HepG2 (cell line): ENCODE measurements around the gene KRTAP10-8. TPM values are rescaled to one million over a fixed set of nuclear protein-coding genes. Genes with fewer than 3 reads are reported as not detected.

Experiments used
- ATAC-seq: fragments of 200-7000 bp; cut with Tn5 transposase; 3 replicates; pipeline ENCODE4 v1.9.1; 2020; ENCODE audit warnings: mild to moderate bottlenecking, moderate library complexity
- BruUV-seq: library from RNA; stranded (reverse); fragments of 400-500 nt; replicated peaks from 2 replicates; lab custom pipeline; 2021; lab: Mats Ljungman, UMichigan
- CTCF ChIA-PET: fragments of 300-600 bp; formaldehyde crosslinking; extraction: SDS; loops from one replicate; lab custom pipeline; 2021; ENCODE audit warnings: low total read pairs, inconsistent platforms, low intra/inter-chr PET ratio; lab: Yijun Ruan, JAX
- POLR2A ChIA-PET: fragments of 350-600 bp; sonication (Branson Sonifier 250); formaldehyde crosslinking; loops from one replicate; lab custom pipeline; 2020; ENCODE audit warnings: antibody characterized with exemption, inconsistent platforms; lab: Yijun Ruan, JAX
- DNase-seq: peaks from one replicate; pipeline ENCODE4 v3.0.0-alpha.2; 2015; ENCODE audit warnings: low spot score
- FAIRE-seq: peaks from 3 replicates; lab custom pipeline; 2011; peaks lifted over from hg19 to GRCh38; lab: Jason Lieb, UNC
- H2AFZ ChIP-seq: one replicate; pipeline ENCODE4 v1.6.1; 2011; ENCODE audit warnings: low read length, inconsistent platforms
- H3K27ac ChIP-seq: fragments of 300-600 bp; 3 replicates; pipeline ENCODE4 v1.8.0; 2011; ENCODE audit warnings: mixed run types, mild to moderate bottlenecking, mixed read lengths, low read length, inconsistent platforms; ENCODE audit not compliant: insufficient read depth; ENCODE audit errors: extremely low read length
- H3K27me3 ChIP-seq, 2 experiments: fragments of 200-600 bp in 1 of 2; 2 replicates in 1 of 2; 3 replicates in 1 of 2; pipeline versions ENCODE4 v1.6.0 to v1.8.0; 2011; ENCODE audit warnings: low read length in 2 of 2, mild to moderate bottlenecking in 2 of 2, moderate library complexity in 2 of 2, inconsistent platforms in 1 of 2; ENCODE audit not compliant: insufficient read depth in 2 of 2, control insufficient read depth in 1 of 2
- H3K36me3 ChIP-seq, 2 experiments: fragments of 200-600 bp in 1 of 2; replicated peaks in 1 of 2; 2 replicates in 1 of 2; 3 replicates in 1 of 2; pipeline versions ENCODE4 v1.5.1 to v1.8.0; 2011; ENCODE audit warnings: low read length in 2 of 2, inconsistent platforms in 1 of 2; ENCODE audit not compliant: insufficient read depth in 2 of 2, control insufficient read depth in 1 of 2
- H3K4me1 ChIP-seq: 2 replicates; pipeline ENCODE4 v1.5.1; 2012; ENCODE audit warnings: low read length, inconsistent platforms; ENCODE audit not compliant: insufficient read depth
- H3K4me2 ChIP-seq: 2 replicates; pipeline ENCODE4 v1.6.0; 2011; ENCODE audit warnings: low read depth, low read length, inconsistent platforms
- H3K4me3 ChIP-seq, 3 experiments: fragments of 200-600 bp in 1 of 3; sonication (generic), shearing (Covaris generic) in 1 of 3; replicated peaks in 1 of 3; 2 replicates each; pipeline ENCODE4 v1.5.1; 2011 to 2016; ENCODE audit warnings: low read length in 3 of 3, inconsistent platforms in 2 of 3, low read depth in 2 of 3, mild to moderate bottlenecking in 2 of 3, control low read depth in 1 of 3, mixed read lengths in 1 of 3; ENCODE audit not compliant: insufficient read depth in 1 of 3
- H3K79me2 ChIP-seq: one replicate; pipeline ENCODE4 v1.6.1; 2011; ENCODE audit warnings: low read length, inconsistent platforms; ENCODE audit not compliant: insufficient read depth
- H3K9ac ChIP-seq: 2 replicates; pipeline ENCODE4 v1.6.0; 2011; ENCODE audit warnings: mild to moderate bottlenecking, low read depth, low read length, inconsistent platforms; ENCODE audit not compliant: insufficient read depth
- H3K9me3 ChIP-seq: 2 replicates; pipeline ENCODE4 v1.5.1; 2012; ENCODE audit warnings: mild to moderate bottlenecking, low read length
- H4K20me1 ChIP-seq: 2 replicates; pipeline ENCODE4 v1.6.0; 2011; ENCODE audit warnings: inconsistent platforms, mild to moderate bottlenecking, low read length, moderate library complexity; ENCODE audit not compliant: insufficient read depth
- CBX2 ChIP-seq, 2 experiments: fragments of 200-600 bp in 1 of 2; sonication (generic); formaldehyde crosslinking in 1 of 2; IDR thresholded peaks; 2 replicates each; pipeline versions ENCODE4 v1.7.0 to v1.8.1; 2018 to 2022; ENCODE audit warnings: low read depth in 2 of 2, low read length in 1 of 2, mild to moderate bottlenecking in 1 of 2, missing genetic modification reagents in 1 of 2
- FOXA3 ChIP-seq: IDR thresholded peaks from 2 replicates; pipeline ENCODE4 v1.6.1; 2016; ENCODE audit warnings: missing genetic modification reagents, missing compliant biosample characterization
- GMEB1 ChIP-seq: sonication (generic); formaldehyde crosslinking; IDR thresholded peaks from 2 replicates; pipeline ENCODE4 v1.5.1; 2020; ENCODE audit warnings: missing genetic modification reagents, mild to moderate bottlenecking, borderline replicate concordance
- HOXA7 ChIP-seq: sonication (generic); formaldehyde crosslinking; IDR thresholded peaks from 2 replicates; pipeline ENCODE4 v1.8.1; 2022; ENCODE audit warnings: mild to moderate bottlenecking, missing genetic modification reagents, moderate library complexity
- REL ChIP-seq: sonication (generic); formaldehyde crosslinking; conservative IDR thresholded peaks from 2 replicates; pipeline ENCODE4 v1.8.0; 2022; ENCODE audit warnings: mild to moderate bottlenecking, missing genetic modification reagents, moderate library complexity
- ZNF17 ChIP-seq: sonication (generic); formaldehyde crosslinking; IDR thresholded peaks from 2 replicates; pipeline ENCODE4 v1.5.0; 2020; ENCODE audit warnings: mild to moderate bottlenecking, missing genetic modification reagents
- ZNF605 ChIP-seq: sonication (generic); formaldehyde crosslinking; IDR thresholded peaks from 2 replicates; pipeline ENCODE4 v1.8.0; 2022; ENCODE audit warnings: mild to moderate bottlenecking, missing genetic modification reagents
- WGBS: methylation state at CpG from one replicate; pipeline ENCODE4 v1.1.6; 2017; ENCODE audit warnings: low lambda C conversion rate; 5-methylcytosine and 5-hydroxymethylcytosine counted together
- in situ Hi-C: cut with HindIII; loops from 2 replicates; pipeline ENCODE4 v1.10.0; 2017; ENCODE audit warnings: low pct_unique_long_range_greater_than_20kb; ENCODE audit not compliant: extremely low pct_ligation_motif_present
- intact Hi-C: fragments of 100-400 bp; cut with micrococcal nuclease; formaldehyde crosslinking; loops from one replicate; pipeline ENCODE4 v1.10.0; 2022; ENCODE audit not compliant: unreplicated experiment
- polyA plus RNA-seq, 8 experiments: library from polyadenylated mRNA; depleted of rRNA in 3 of 8; stranded (reverse) in 7 of 8; unstranded in 1 of 8; fragments of >200 nt; fragmentation: Illumina TruSeq in 4 of 8; extraction: Trizol in 4 of 8; gene quantifications; 2 replicates each; pipeline versions ENCODE4 v1.2.1 to v1.2.3, GENCODE V29; 2011 to 2016; ENCODE audit warnings: low read depth in 4 of 8, missing spikeins in 1 of 8, mixed read lengths in 1 of 8; ENCODE audit not compliant: insufficient read depth in 1 of 8
- total RNA-seq, 5 experiments: library from RNA; depleted of rRNA; stranded (reverse); fragments of >200 nt; fragmentation: Illumina TruSeq; extraction: Trizol; gene quantifications; 2 replicates each; pipeline ENCODE4 v1.2.3, GENCODE V29; 2016; ENCODE audit warnings: low read depth in 1 of 5
- TF ChIP-seq, protein P1 (sequence below): sonication (generic); formaldehyde crosslinking; IDR thresholded peaks from 2 replicates; pipeline ENCODE4 v1.4.0; 2020; ENCODE audit warnings: mild to moderate bottlenecking, missing genetic modification reagents

KRTAP10-8 gene
- total and polyA plus RNA-seq, 2 of the 13 experiments (the other 11 are each of a cell fraction or from before 2014, with no cell fraction given), result not detected

DNA sequence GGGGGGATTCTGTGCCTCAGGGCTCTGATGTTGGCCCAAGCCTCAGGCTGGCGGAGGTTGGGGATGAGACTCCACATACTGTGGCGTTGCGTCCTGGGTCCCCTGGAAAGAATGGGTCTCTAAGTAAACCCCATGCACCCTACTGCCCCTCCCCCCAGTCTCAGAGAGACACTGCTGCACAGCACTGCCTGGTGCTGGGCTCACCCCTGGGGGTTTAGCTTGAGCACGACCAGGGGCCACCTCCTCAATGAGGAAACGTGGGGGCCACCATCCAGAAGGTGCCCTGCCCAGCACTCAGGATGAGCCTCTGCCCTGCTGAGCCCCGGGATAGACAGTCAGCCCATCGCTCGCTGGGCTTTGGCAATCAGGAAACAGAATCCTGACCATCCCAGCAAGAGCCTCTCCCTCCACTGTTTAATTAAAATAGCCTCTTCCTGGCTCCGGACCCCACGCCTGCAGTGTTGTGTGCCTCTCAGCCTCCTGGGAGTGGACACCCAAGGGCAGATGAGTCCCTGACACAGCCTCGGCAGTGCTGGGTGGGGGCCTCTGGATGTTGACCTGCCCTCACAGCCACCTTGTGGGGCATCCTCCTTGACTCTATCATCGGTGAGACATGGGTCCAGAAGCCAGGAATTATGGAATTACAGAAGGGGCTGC is 41.9 kb upstream of the KRTAP10-8 start (continued):
- TF ChIP-seq, protein P1, sequence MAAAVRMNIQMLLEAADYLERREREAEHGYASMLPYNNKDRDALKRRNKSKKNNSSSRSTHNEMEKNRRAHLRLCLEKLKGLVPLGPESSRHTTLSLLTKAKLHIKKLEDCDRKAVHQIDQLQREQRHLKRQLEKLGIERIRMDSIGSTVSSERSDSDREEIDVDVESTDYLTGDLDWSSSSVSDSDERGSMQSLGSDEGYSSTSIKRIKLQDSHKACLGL (CRISPR knock-in tag), result no peak
- TF ChIP-seq FOXA3 (CRISPR knock-in tag) (no peak), GMEB1 (CRISPR knock-in tag) (no peak), REL (CRISPR knock-in tag) (no peak), HOXA7 (CRISPR knock-in tag) (no peak), CBX2 (IDR thresholded peaks at IDR 0.05; ENCODE audit: low read depth, low read length) (no peak), CBX2 (CRISPR knock-in tag; IDR thresholded peaks at IDR 0.05; ENCODE audit: low read depth) (no peak)

GRCh38 chr21:44571296-44571695 is 40.6 kb upstream of the KRTAP10-8 start:
- H3K4me1 ChIP-seq, result peaks cover 32% of the 10 kb centered on the region
- no peak overlapping the region for H3K4me2 ChIP-seq
- H2AFZ ChIP-seq, result no peak overlapping the region
- FAIRE-seq, result no peak
- no peak overlapping the region for H3K9ac ChIP-seq
- no peak for DNase-seq
- ChIA-PET POLR2A (no interaction called here), CTCF (no interaction called here)
- BruUV-seq, result no TSS peak
- WGBS, result 39% methylated on average over 3 of the region's 4 CpGs
- no peak overlapping the region for H3K27ac ChIP-seq
- no peaks in the 10 kb centered on the region for H3K36me3 ChIP-seq
- peaks cover 9% of the 10 kb centered on the region for H3K9me3 ChIP-seq
- H3K4me3 ChIP-seq, result no peak overlapping the region
- TF ChIP-seq ZNF17 (no peak), ZNF605 (CRISPR knock-in tag) (peak; percentile 100)
- H3K79me2 ChIP-seq, result no peaks in the 10 kb centered on the region
- intact Hi-C loops (no loop called here), in situ Hi-C loops (no loop called here)
- no peaks in the 10 kb centered on the region; a peak in 1 of 5 replicates for H3K27me3 ChIP-seq
- no peaks in the 10 kb centered on the region for H4K20me1 ChIP-seq
- no peak for ATAC-seq
